Mesenchymal stem cell (in vitro differentiated cells and primary cell): ENCODE measurements around the gene NR2F1.
A peak's percentile ranks its signal among the peaks of the same experiment; 100 is the strongest.

Experiments used
- DNase-seq: peaks from one replicate; pipeline ENCODE4 v3.0.0-alpha.2; 2013
- H2AFZ ChIP-seq: one replicate; pipeline ENCODE4 v1.6.1; 2013; ENCODE audit warnings: low read depth, mild to moderate bottlenecking, control low read depth, inconsistent platforms, low read length, moderate library complexity
- H2AK5ac ChIP-seq: 2 replicates; pipeline ENCODE4 v1.6.1; 2013; ENCODE audit warnings: low read length, moderate library complexity, mild to moderate bottlenecking, inconsistent platforms; ENCODE audit not compliant: severe bottlenecking
- H2BK120ac ChIP-seq: one replicate; pipeline ENCODE4 v1.6.1; 2013; ENCODE audit warnings: low read depth, mild to moderate bottlenecking, inconsistent platforms, low read length, moderate library complexity
- H2BK12ac ChIP-seq, 2 experiments: one replicate each; pipeline ENCODE4 v1.6.1; 2013; ENCODE audit warnings: inconsistent platforms in 2 of 2, low read length in 2 of 2, mild to moderate bottlenecking in 2 of 2, moderate library complexity in 2 of 2, control low read depth in 1 of 2
- H2BK15ac ChIP-seq: one replicate; pipeline ENCODE4 v1.6.1; 2013; ENCODE audit warnings: mild to moderate bottlenecking, low read depth, inconsistent platforms; ENCODE audit not compliant: poor library complexity, severe bottlenecking
- H2BK5ac ChIP-seq: 2 replicates; pipeline ENCODE4 v1.6.1; 2013; ENCODE audit warnings: low read depth, mild to moderate bottlenecking, low read length, control low read depth, inconsistent platforms; ENCODE audit not compliant: poor library complexity, severe bottlenecking
- H3K14ac ChIP-seq, 2 experiments: one replicate each; pipeline ENCODE4 v1.6.1; 2013; ENCODE audit warnings: inconsistent platforms in 2 of 2, low read length in 2 of 2, control low read depth in 1 of 2, mild to moderate bottlenecking in 1 of 2, moderate library complexity in 1 of 2
- H3K18ac ChIP-seq, 2 experiments: one replicate each; pipeline ENCODE4 v1.6.1; 2013; ENCODE audit warnings: inconsistent platforms in 2 of 2, low read length in 2 of 2, control low read depth in 1 of 2, low read depth in 1 of 2, mild to moderate bottlenecking in 1 of 2
- H3K23ac ChIP-seq, 2 experiments: one replicate each; pipeline ENCODE4 v1.6.1; 2013; ENCODE audit warnings: inconsistent platforms in 2 of 2, low read length in 2 of 2, mild to moderate bottlenecking in 2 of 2, moderate library complexity in 2 of 2, control low read depth in 1 of 2
- H3K27ac ChIP-seq: 2 replicates; pipeline ENCODE4 v1.5.1; 2013; ENCODE audit warnings: mild to moderate bottlenecking, moderate library complexity, low read length, control low read depth, inconsistent platforms; ENCODE audit not compliant: poor library complexity, severe bottlenecking
- H3K27me3 ChIP-seq, 2 experiments: 2 replicates each; pipeline versions ENCODE4 v1.6.1 to v1.7.0; 2013; ENCODE audit warnings: low read length in 2 of 2, mild to moderate bottlenecking in 2 of 2, moderate library complexity in 2 of 2, control low read depth in 1 of 2, inconsistent platforms in 1 of 2; ENCODE audit not compliant: control insufficient read depth in 1 of 2, insufficient read depth in 1 of 2
- H3K36me3 ChIP-seq, 2 experiments: 2 replicates each; pipeline versions ENCODE4 v1.6.1 to v1.7.0; 2013; ENCODE audit warnings: low read length in 2 of 2, control low read depth in 1 of 2, inconsistent platforms in 1 of 2, low read depth in 1 of 2, mild to moderate bottlenecking in 1 of 2; ENCODE audit not compliant: insufficient read depth in 2 of 2, control insufficient read depth in 1 of 2
- H3K4ac ChIP-seq, 2 experiments: one replicate each; pipeline ENCODE4 v1.6.1; 2013; ENCODE audit warnings: inconsistent platforms in 2 of 2, low read length in 2 of 2, mild to moderate bottlenecking in 2 of 2, moderate library complexity in 2 of 2, control low read depth in 1 of 2, low read depth in 1 of 2
- H3K4me1 ChIP-seq: 2 replicates; pipeline ENCODE4 v1.6.1; 2013; ENCODE audit warnings: low read depth, low read length, control low read depth; ENCODE audit not compliant: control insufficient read depth, insufficient read depth
- H3K4me2 ChIP-seq: 2 replicates; pipeline ENCODE4 v1.6.1; 2013; ENCODE audit warnings: low read length, mild to moderate bottlenecking, inconsistent platforms; ENCODE audit not compliant: poor library complexity, severe bottlenecking
- H3K4me3 ChIP-seq, 2 experiments: 2 replicates each; pipeline versions ENCODE4 v1.5.1 to v1.7.0; 2013; ENCODE audit warnings: low read length in 2 of 2, mild to moderate bottlenecking in 2 of 2, control low read depth in 1 of 2, low read depth in 1 of 2; ENCODE audit not compliant: insufficient read depth in 1 of 2
- H3K79me1 ChIP-seq: replicated peaks from 2 replicates; pipeline ENCODE4 v1.6.1; 2013; ENCODE audit warnings: mild to moderate bottlenecking, control low read depth, low read length, inconsistent platforms; ENCODE audit not compliant: poor library complexity, severe bottlenecking
- H3K9ac ChIP-seq: 2 replicates; pipeline ENCODE4 v1.7.0; 2013; ENCODE audit warnings: mild to moderate bottlenecking, low read length, moderate library complexity
- H3K9me3 ChIP-seq: 2 replicates; pipeline ENCODE4 v1.7.0; 2013; ENCODE audit warnings: mild to moderate bottlenecking, low read length; ENCODE audit not compliant: control insufficient read depth
- H4K8ac ChIP-seq: one replicate; pipeline ENCODE4 v1.6.1; 2013; ENCODE audit warnings: inconsistent platforms, mild to moderate bottlenecking, low read length, moderate library complexity
- H4K91ac ChIP-seq: one replicate; pipeline ENCODE4 v1.6.1; 2013; ENCODE audit warnings: mild to moderate bottlenecking, low read length, inconsistent platforms
- WGBS: methylation state at CpG from one replicate; pipeline ENCODE4 v1.1.7; 2013; ENCODE audit warnings: mixed read lengths; 5-methylcytosine and 5-hydroxymethylcytosine counted together

Gene NR2F1

GRCh38 chr5:93573354-93574351 is 9.4 kb upstream of the NR2F1 start:
- no peak for DNase-seq
- no peaks in the 10 kb centered on the region for H3K36me3 ChIP-seq
- peaks cover 12% of the 10 kb centered on the region for H3K79me1 ChIP-seq
- H3K9me3 ChIP-seq: no peaks in the 10 kb centered on the region
- H3K4me1 ChIP-seq: peaks cover 21% of the 10 kb centered on the region
- H2BK120ac ChIP-seq: peak overlapping the region; percentile 71
- 33% methylated on average over 28 of the region's 32 CpGs for WGBS
- H3K18ac ChIP-seq: peak overlapping the region; percentile 67 to 87
- peak overlapping the region; percentile 73 to 87 for H3K4ac ChIP-seq
- H2BK5ac ChIP-seq: no peak overlapping the region
- peaks cover 8 to 43% of the 10 kb centered on the region in 2 experiments for H3K27me3 ChIP-seq
- peak overlapping the region; percentile 61 to 79 for H2BK12ac ChIP-seq
- peak overlapping the region in 1 of 2 experiments; percentile 63 for H3K4me3 ChIP-seq
- H4K91ac ChIP-seq: peak overlapping the region; percentile 70
- H2AK5ac ChIP-seq: no peak overlapping the region
- no peak overlapping the region for H3K9ac ChIP-seq
- peak overlapping the region; percentile 77 for H3K4me2 ChIP-seq
- peak overlapping the region; percentile 42 to 54 for H3K23ac ChIP-seq
- peak overlapping the region in 1 of 2 experiments; percentile 12 for H3K14ac ChIP-seq
- H3K27ac ChIP-seq: no peak overlapping the region
- H4K8ac ChIP-seq: peak overlapping the region; percentile 93
- no peak overlapping the region for H2AFZ ChIP-seq
- H2BK15ac ChIP-seq: peak overlapping the region; percentile 62

- no peak for DNase-seq
- Histone ChIP-seq H2AK5ac (no peak overlapping the region), H2BK12ac (no peak overlapping the region), H3K27ac (no peak overlapping the region), H3K14ac (no peak overlapping the region), H3K9ac (no peak overlapping the region), H3K36me3 (no peaks in the 10 kb centered on the region), H4K91ac (no peak overlapping the region), H3K4me1 (peaks cover 27% of the 10 kb centered on the region), H2BK5ac (no peak overlapping the region), H4K8ac (no peak overlapping the region), H3K27me3 (peaks cover 8 to 43% of the 10 kb centered on the region in 2 experiments), H3K9me3 (no peaks in the 10 kb centered on the region), H2BK15ac (no peak overlapping the region), H3K4me3 (no peak overlapping the region), H2BK120ac (peak overlapping the region; percentile 65), H3K4me2 (no peak overlapping the region), H3K18ac (no peak overlapping the region), H2AFZ (no peak overlapping the region), H3K4ac (peak overlapping the region in 1 of 2 experiments; percentile 57), H3K23ac (no peak overlapping the region), H3K79me1 (peaks cover 14% of the 10 kb centered on the region)
- 65% methylated on average over 5 of the region's 12 CpGs for WGBS
Measured at GRCh38 chr5:93574491-93575305, 8.3 kb upstream of the NR2F1 start.

GRCh38 chr5:93575461-93576414 is 7.3 kb upstream of the NR2F1 start:
- H3K4me3 ChIP-seq: no peak overlapping the region
- no peaks in the 10 kb centered on the region for H3K9me3 ChIP-seq
- H2AK5ac ChIP-seq: no peak overlapping the region
- peaks cover 28% of the 10 kb centered on the region for H3K4me1 ChIP-seq
- no peak overlapping the region for H2BK5ac ChIP-seq
- H3K4me2 ChIP-seq: no peak overlapping the region
- H2AFZ ChIP-seq: no peak overlapping the region
- no peak overlapping the region for H3K18ac ChIP-seq
- H3K14ac ChIP-seq: no peak overlapping the region
- H3K4ac ChIP-seq: no peak overlapping the region
- H2BK120ac ChIP-seq: no peak overlapping the region
- no peaks in the 10 kb centered on the region for H3K36me3 ChIP-seq
- peaks cover 8 to 43% of the 10 kb centered on the region in 2 experiments for H3K27me3 ChIP-seq
- no peak overlapping the region for H3K9ac ChIP-seq
- H3K23ac ChIP-seq: no peak overlapping the region
- WGBS: 92% methylated on average over 1 of the region's 6 CpGs
- H4K91ac ChIP-seq: no peak overlapping the region
- no peak overlapping the region for H3K27ac ChIP-seq
- peaks cover 12% of the 10 kb centered on the region for H3K79me1 ChIP-seq
- no peak overlapping the region for H2BK15ac ChIP-seq
- DNase-seq: no peak
- H2BK12ac ChIP-seq: no peak overlapping the region
- no peak overlapping the region for H4K8ac ChIP-seq
